Thyroid gland (tissue), 4 donors: ENCODE results near the gene GSX2. TPM values are rescaled to one million over a fixed set of nuclear protein-coding genes. Genes with fewer than 3 reads are reported as not detected.

Experiments
- DNase-seq, 2 donors: peaks; one replicate each; pipeline ENCODE4 v3.0.0-alpha.2; 2019
- H3K27ac ChIP-seq, 3 donors: fragments of 200-600 bp; sonication (generic); 1 replicate in 2 of 3; 2 replicates in 1 of 3; pipeline ENCODE4 v1.5.1; 2016 to 2019; ENCODE audit warnings: mild to moderate bottlenecking in 1 of 3, moderate library complexity in 1 of 3
- H3K27me3 ChIP-seq: fragments of 200-600 bp; sonication (generic); one replicate; pipeline ENCODE4 v1.5.1; 2019
- H3K36me3 ChIP-seq, 2 donors: fragments of 200-600 bp; sonication (generic); one replicate each; pipeline ENCODE4 v1.5.1; 2016 to 2019
- H3K4me1 ChIP-seq, 2 donors: fragments of 200-600 bp; sonication (generic); one replicate each; pipeline ENCODE4 v1.5.1; 2017 to 2019
- H3K4me3 ChIP-seq, 3 donors: fragments of 200-600 bp; sonication (generic); replicated peaks in 1 of 3; 1 replicate in 2 of 3; 2 replicates in 1 of 3; pipeline ENCODE4 v1.5.1; 2016; ENCODE audit warnings: mild to moderate bottlenecking in 1 of 3
- H3K9me3 ChIP-seq: fragments of 200-600 bp; sonication (generic); one replicate; pipeline ENCODE4 v1.5.1; 2017
- CTCF ChIP-seq, 6 experiments: fragments of 200-600 bp in 3 of 6; fragments of 450-650 bp in 3 of 6; sonication (generic) in 3 of 6; IDR thresholded peaks; one replicate each; pipeline ENCODE4 v1.5.1; 2016 to 2019; ENCODE audit warnings: antibody characterized with exemption in 6 of 6, mild to moderate bottlenecking in 2 of 6, inconsistent platforms in 1 of 6, moderate library complexity in 1 of 6
- POLR2A ChIP-seq, 2 donors: fragments of 450-650 bp; IDR thresholded peaks; one replicate each; pipeline ENCODE4 v1.6.1; 2017; ENCODE audit warnings: antibody characterized with exemption in 2 of 2, mild to moderate bottlenecking in 2 of 2, moderate library complexity in 1 of 2
- WGBS, 2 donors: methylation state at CpG; one replicate each; pipeline ENCODE4 v1.1.5; 2017; 5-methylcytosine and 5-hydroxymethylcytosine counted together
- intact Hi-C: fragments of 100-400 bp; cut with DNase I; formaldehyde crosslinking; loops from one replicate; pipeline ENCODE4 v1.15.1; 2023
- total RNA-seq, 4 donors: library from RNA; depleted of rRNA; stranded (reverse); fragments of >200 nt; gene quantifications; one replicate each; pipeline ENCODE4 v1.2.3, GENCODE V29; 2016

Gene GSX2
- total RNA-seq, 4 donors from 2014 or later: not detected

GRCh38 chr4:54102531-54103106 lies 2.7 kb downstream of the GSX2 start:
- Histone ChIP-seq H3K9me3 (no peaks in the 10 kb centered on the region), H3K4me3 (no peak overlapping the region), H3K4me1 (peaks cover 23 to 24% of the 10 kb centered on the region in 2 donors), H3K27ac (no peak overlapping the region), H3K27me3 (peaks cover 46% of the 10 kb centered on the region), H3K36me3 (no peaks in the 10 kb centered on the region)
- 41 to 43% methylated on average over 6 of the region's 6 CpGs for WGBS, 2 donors
- DNase-seq: no peak
- no peak for TF ChIP-seq CTCF (IDR thresholded peaks at IDR 0.05)
- TF ChIP-seq POLR2A (IDR thresholded peaks at IDR 0.05): no peak
- intact Hi-C loops: loop anchor here (10.0 kb wide), 1 partner anchor 122 kb away; the partner anchor contains the start of gene PDGFRA

- no peaks in the 10 kb centered on the region for H3K36me3 ChIP-seq
- WGBS, 2 donors: 17 to 19% methylated on average over 8 of the region's 8 CpGs
- peaks cover 42% of the 10 kb centered on the region for H3K27me3 ChIP-seq
- H3K27ac ChIP-seq: no peak overlapping the region
- TF ChIP-seq CTCF (IDR thresholded peaks at IDR 0.05): no peak
- no peak for TF ChIP-seq POLR2A (IDR thresholded peaks at IDR 0.05)
- H3K9me3 ChIP-seq: no peaks in the 10 kb centered on the region
- intact Hi-C loops: loop anchor here (10.0 kb wide), 1 partner anchor 122 kb away; the partner anchor contains the start of gene PDGFRA
- no peak overlapping the region for H3K4me3 ChIP-seq
- DNase-seq: no peak
- peaks cover 23 to 24% of the 10 kb centered on the region in 2 donors for H3K4me1 ChIP-seq
Observed at GRCh38 chr4:54103190-54103574, 3.2 kb downstream of the GSX2 start.

- TF ChIP-seq POLR2A (IDR thresholded peaks at IDR 0.05) (no peak), CTCF (IDR thresholded peaks at IDR 0.05) (no peak)
- H3K9me3 ChIP-seq: no peaks in the 10 kb centered on the region
- H3K36me3 ChIP-seq: no peaks in the 10 kb centered on the region
- peaks cover 22 to 26% of the 10 kb centered on the region in 2 donors for H3K4me1 ChIP-seq
- intact Hi-C loops: loop anchor here (10.0 kb wide), 1 partner anchor 120 kb away; the partner anchor contains the start of gene PDGFRA
- H3K4me3 ChIP-seq: no peak overlapping the region
- no peak overlapping the region for H3K27ac ChIP-seq
- no peak for DNase-seq
- peaks cover 51% of the 10 kb centered on the region for H3K27me3 ChIP-seq
- 85 to 89% methylated on average over 1 of the region's 1 CpG for WGBS, 2 donors
Observed at GRCh38 chr4:54104907-54105306, 4.9 kb downstream of the GSX2 start.

- H3K9me3 ChIP-seq: no peaks in the 10 kb centered on the region
- 23% methylated on average over 22 of the region's 22 CpGs for WGBS, 2 donors
- TF ChIP-seq POLR2A (IDR thresholded peaks at IDR 0.05): no peak
- TF ChIP-seq CTCF (IDR thresholded peaks at IDR 0.05): no peak
- H3K27me3 ChIP-seq: peaks cover 31% of the 10 kb centered on the region
- no peak overlapping the region for H3K27ac ChIP-seq
- no peak for DNase-seq
- peaks cover 11 to 17% of the 10 kb centered on the region in 2 donors for H3K4me1 ChIP-seq
- intact Hi-C loops: loop anchor here (10.0 kb wide), 1 partner anchor 117 kb away; the partner anchor contains the start of gene PDGFRA
- no peaks in the 10 kb centered on the region for H3K36me3 ChIP-seq
- no peak overlapping the region for H3K4me3 ChIP-seq
Observed at GRCh38 chr4:54107951-54108748, 8.2 kb downstream of the GSX2 start.
